K562 (cell line): ENCODE results near the gene PHPT1. TPM values are rescaled to one million over a fixed set of nuclear protein-coding genes. Genes with fewer than 3 reads are reported as not detected.

Experiments
- ATAC-seq: fragments of 200-7000 bp; cut with Tn5 transposase; 3 replicates; pipeline ENCODE4 v1.9.1; 2020; ENCODE audit warnings: moderate library complexity
- BruUV-seq: library from RNA; stranded (reverse); fragments of 400-500 nt; replicated peaks from 2 replicates; lab custom pipeline; 2021; lab: Mats Ljungman, UMichigan
- CTCF ChIA-PET: fragments of 300-600 bp; formaldehyde crosslinking; extraction: SDS; loops from one replicate; lab custom pipeline; 2021; ENCODE audit warnings: low intra/inter-chr PET ratio; lab: Yijun Ruan, JAX
- POLR2A ChIA-PET: fragments of 300-600, 350-650 bp; sonication (Branson Sonifier 250); formaldehyde crosslinking; extraction: SDS; loops from one replicate; lab custom pipeline; 2021; ENCODE audit warnings: antibody characterized with exemption, inconsistent platforms; lab: Yijun Ruan, JAX
- DNase-seq, 4 experiments: peaks; one replicate each; pipeline versions ENCODE4 v3.0.0 to v3.0.0-alpha.2; 2011 to 2018; ENCODE audit warnings: low spot score in 3 of 4, mixed read lengths in 3 of 4; ENCODE audit errors: extremely low read depth in 1 of 4
- FAIRE-seq: peaks from 2 replicates; lab custom pipeline; 2011; peaks lifted over from hg19 to GRCh38; lab: Jason Lieb, UNC
- H2AFZ ChIP-seq: 2 replicates; pipeline ENCODE4 v1.6.0; 2011; ENCODE audit warnings: low read depth, low read length, control low read depth, inconsistent platforms
- H3K27ac ChIP-seq: fragments of 200-600 bp; 3 replicates; pipeline ENCODE4 v1.8.0; 2011; ENCODE audit warnings: low read depth, mild to moderate bottlenecking, control low read depth, inconsistent platforms, low read length, moderate library complexity, mixed read lengths; ENCODE audit errors: extremely low read depth
- H3K27me3 ChIP-seq, 2 experiments: fragments of 300-600 bp in 1 of 2; 2 replicates in 1 of 2; 3 replicates in 1 of 2; pipeline versions ENCODE4 v1.6.0 to v1.8.0; 2011; ENCODE audit warnings: inconsistent platforms in 2 of 2, low read length in 2 of 2, mild to moderate bottlenecking in 1 of 2, mixed read lengths in 1 of 2, moderate library complexity in 1 of 2; ENCODE audit not compliant: control insufficient read depth in 2 of 2, insufficient read depth in 2 of 2
- H3K36me3 ChIP-seq: fragments of 300-600 bp; 3 replicates; pipeline ENCODE4 v1.8.0; 2011; ENCODE audit warnings: mild to moderate bottlenecking, low read length, inconsistent platforms; ENCODE audit not compliant: control insufficient read depth, insufficient read depth
- H3K4me1 ChIP-seq, 2 experiments: fragments of 200-600 bp in 1 of 2; replicated peaks in 1 of 2; 2 replicates in 1 of 2; 3 replicates in 1 of 2; pipeline versions ENCODE4 v1.5.1 to v1.8.0; 2011; ENCODE audit warnings: inconsistent platforms in 2 of 2, low read length in 2 of 2, mild to moderate bottlenecking in 1 of 2, mixed read lengths in 1 of 2, moderate library complexity in 1 of 2; ENCODE audit not compliant: control insufficient read depth in 2 of 2, insufficient read depth in 2 of 2
- H3K4me2 ChIP-seq: 2 replicates; pipeline ENCODE4 v1.6.1; 2011; ENCODE audit warnings: low read length, control low read depth, inconsistent platforms, mixed read lengths; ENCODE audit not compliant: insufficient read depth
- H3K4me3 ChIP-seq: fragments of 200-600 bp; sonication (generic), shearing (Covaris generic); 2 replicates; pipeline ENCODE4 v1.5.1; 2016; ENCODE audit warnings: control low read depth, inconsistent platforms
- H3K79me2 ChIP-seq: fragments of 200-600 bp; 3 replicates; pipeline ENCODE4 v1.8.0; 2011; ENCODE audit warnings: low read length, inconsistent platforms; ENCODE audit not compliant: control insufficient read depth, insufficient read depth
- H3K9ac ChIP-seq, 2 experiments: 2 replicates each; pipeline versions ENCODE4 v1.6.0 to v1.6.1; 2011; ENCODE audit warnings: low read depth in 2 of 2, low read length in 2 of 2, control low read depth in 1 of 2, inconsistent platforms in 1 of 2, mild to moderate bottlenecking in 1 of 2, mixed read lengths in 1 of 2; ENCODE audit not compliant: insufficient read depth in 1 of 2
- H3K9me1 ChIP-seq: one replicate; pipeline ENCODE4 v1.6.0; 2011; ENCODE audit warnings: inconsistent platforms, mild to moderate bottlenecking, low read length, moderate library complexity; ENCODE audit not compliant: control insufficient read depth, insufficient read depth
- H3K9me3 ChIP-seq: replicated peaks from 2 replicates; pipeline ENCODE4 v1.5.1; 2011; ENCODE audit warnings: low read depth, low read length, inconsistent platforms; ENCODE audit not compliant: control insufficient read depth, insufficient read depth
- H4K20me1 ChIP-seq: replicated peaks from 2 replicates; pipeline ENCODE4 v1.6.1; 2011; ENCODE audit warnings: low read length, inconsistent platforms, mixed read lengths; ENCODE audit not compliant: control insufficient read depth, insufficient read depth
- CEBPB ChIP-seq: fragments of 450-650 bp; IDR thresholded peaks from 2 replicates; pipeline ENCODE4 v1.6.1; 2016; ENCODE audit warnings: missing genetic modification characterization, missing compliant biosample characterization
- ILF3 ChIP-seq: fragments of 450-650 bp; IDR thresholded peaks from 2 replicates; pipeline ENCODE4 v1.6.1; 2018; ENCODE audit warnings: antibody characterized with exemption, mild to moderate bottlenecking, moderate library complexity, borderline replicate concordance
- MEF2D ChIP-seq: conservative IDR thresholded peaks from 2 replicates; pipeline ENCODE4 v1.6.1; 2016; ENCODE audit warnings: low read depth, missing genetic modification characterization, missing compliant biosample characterization
- POLR2G ChIP-seq: fragments of 200-400 bp; formaldehyde crosslinking; IDR thresholded peaks from 2 replicates; pipeline ENCODE4 v1.6.1; 2017; ENCODE audit warnings: low read depth, mild to moderate bottlenecking, antibody characterized with exemption, low read length, moderate library complexity
- RBFOX2 ChIP-seq: fragments of 200-400 bp; formaldehyde crosslinking; IDR thresholded peaks from 2 replicates; pipeline ENCODE4 v1.6.1; 2017; ENCODE audit warnings: low read depth, mild to moderate bottlenecking, low read length, moderate library complexity
- SIX5 ChIP-seq, 2 experiments: IDR thresholded peaks; 2 replicates each; pipeline ENCODE4 v1.6.1; 2011; ENCODE audit warnings: low read length in 2 of 2, borderline replicate concordance in 1 of 2, low read depth in 1 of 2, mild to moderate bottlenecking in 1 of 2, moderate library complexity in 1 of 2; ENCODE audit not compliant: insufficient read depth in 1 of 2
- TCF3 ChIP-seq: sonication (generic); formaldehyde crosslinking; IDR thresholded peaks from 2 replicates; pipeline ENCODE4 v1.4.0; 2020; ENCODE audit warnings: mild to moderate bottlenecking, missing genetic modification reagents
- ZC3H8 ChIP-seq: fragments of 450-650 bp; IDR thresholded peaks from 2 replicates; pipeline ENCODE4 v1.6.1; 2017
- ZNF239 ChIP-seq: fragments of 250-450 bp; sonication (Bioruptor Pico); IDR thresholded peaks from 2 replicates; pipeline ENCODE4 v1.4.0; 2020; ENCODE audit warnings: mild to moderate bottlenecking
- ZNF75A ChIP-seq: fragments of 450-650 bp; formaldehyde crosslinking; IDR thresholded peaks from 2 replicates; pipeline ENCODE4 v1.4.0; 2020; ENCODE audit warnings: mild to moderate bottlenecking
- WGBS: fragments of 100-300 bp; shearing (Covaris generic); methylation state at CpG from one replicate; pipeline ENCODE4 v1.1.6; 2016; ENCODE audit warnings: low coverage, mixed read lengths; ENCODE audit not compliant: insufficient coverage; ENCODE audit errors: missing lambda C conversion rate; 5-methylcytosine and 5-hydroxymethylcytosine counted together
- in situ Hi-C: fragments of 300-500 bp; cut with MboI; formaldehyde crosslinking; loops from 4 replicates; pipeline ENCODE4 v1.15.0; 2018; ENCODE audit warnings: inconsistent platforms, mixed read lengths
- intact Hi-C: fragments of 100-400 bp; cut with micrococcal nuclease; formaldehyde crosslinking; loops from 2 replicates; pipeline ENCODE4 v1.14.2; 2022
- polyA plus RNA-seq, 8 experiments: library from polyadenylated mRNA; depleted of rRNA in 4 of 8; stranded (reverse) in 5 of 8; unstranded in 3 of 8; fragments of >200 nt; fragmentation: Nextera tagmentation in 2 of 8; fragmentation: Illumina TruSeq in 1 of 8; extraction: Ambion mirVana in 2 of 8; extraction: Trizol in 1 of 8; gene quantifications; 2 replicates each; pipeline versions ENCODE4 v1.2.1 to v1.2.3, GENCODE V29; 2011 to 2014; ENCODE audit warnings: inconsistent platforms in 1 of 8, missing spikeins in 1 of 8
- total RNA-seq, 7 experiments: library from RNA; depleted of rRNA in 6 of 7; stranded (reverse); fragments of >200 nt in 6 of 7; fragmentation: Illumina TruSeq in 2 of 7; extraction: Trizol in 2 of 7; gene quantifications; 2 replicates each; pipeline versions ENCODE4 v1.2.1 to v1.2.3, GENCODE V29; 2011 to 2021; ENCODE audit warnings: low replicate concordance in 1 of 7

The PHPT1 gene
- total and polyA plus RNA-seq, 9 of the 15 experiments (the other 6 are each of a cell fraction or from before 2014, with no cell fraction given) = 20.9 to 166 (median 129) TPM

GRCh38 chr9:136825295-136826187 is 23.7 kb upstream of the PHPT1 start (continued):
- no peak for TF ChIP-seq TCF3 (CRISPR knock-in tag)
- TF ChIP-seq ZNF239 (CRISPR knock-in tag) = no peak

- no peak overlapping the region for H3K4me3 ChIP-seq
- peaks cover 15% of the 10 kb centered on the region; the same call in 2 of the 3 replicates for H3K79me2 ChIP-seq
- DNase-seq (no peak), FAIRE-seq (no peak), ATAC-seq (no peak)
- peaks cover 0 to 52% of the 10 kb centered on the region in 2 experiments; a peak in 2 of 5 replicates for H3K4me1 ChIP-seq
- no peak overlapping the region for H3K4me2 ChIP-seq
- no peaks in the 10 kb centered on the region for H3K9me1 ChIP-seq
- no TSS peak for BruUV-seq
- H3K9me3 ChIP-seq = no peaks in the 10 kb centered on the region
- H3K27me3 ChIP-seq = no peaks in the 10 kb centered on the region
- H2AFZ ChIP-seq = no peak overlapping the region
- POLR2A ChIA-PET = interaction anchor here (0.8 kb wide), 1 partner anchor 14 kb away, joined by 7 read pairs; no protein-coding TSS in a partner anchor
- TF ChIP-seq ZC3H8 (no peak), RBFOX2 (peak; percentile 36; the same call in 1 of the 2 replicates), ILF3 (no peak), POLR2G (peak; percentile 61), ZNF75A (CRISPR knock-in tag) (no peak), MEF2D (tag) (no peak), CEBPB (no peak), SIX5 (IDR thresholded peaks at IDR 0.05; ENCODE audit: borderline replicate concordance in 1 of 2, insufficient read depth in 1 of 2, low read depth in 1 of 2, low read length in 2 of 2) (no peak)
- no peaks in the 10 kb centered on the region; the same call in 1 of the 2 replicates for H4K20me1 ChIP-seq
- peak overlapping the region in 1 of 2 experiments; percentile 20; a peak in 1 of 4 replicates for H3K9ac ChIP-seq
- CTCF ChIA-PET = no interaction called here
- in situ Hi-C loops = no loop called here
- no peak overlapping the region for H3K27ac ChIP-seq
- 91% methylated on average over 17 of the region's 17 CpGs for WGBS
- intact Hi-C loops = no loop called here
- peaks cover 87% of the 10 kb centered on the region; the same call in 2 of the 3 replicates for H3K36me3 ChIP-seq
These were observed 23.0 kb upstream of the PHPT1 start for GRCh38 chr9:136826188-136826541.
